ENCODE measurements around the gene PMVK.

Gene PMVK

GRCh38 chr1:154966111-154966510 is 29.6 kb upstream of the PMVK start:
- no peak for DNase-seq

- DNase-seq: no peak
Observed at GRCh38 chr1:154964359-154964758, 27.8 kb upstream of the PMVK start.

- no peak for DNase-seq
Observed at GRCh38 chr1:154963643-154964042, 27.1 kb upstream of the PMVK start.

GRCh38 chr1:154962795-154963330 is 26.3 kb upstream of the PMVK start:
- no peak for DNase-seq

- DNase-seq: peak; percentile 28
Observed at GRCh38 chr1:154962156-154962749, 25.7 kb upstream of the PMVK start.

- peak; percentile 83 for DNase-seq
Observed at GRCh38 chr1:154961207-154962155, 25.0 kb upstream of the PMVK start, which contains the start of gene PYGO2. TSS of gene PYGO2 (minus strand) at chr1:154961782. CDS start at chr1:154961576, 206 bp downstream.

GRCh38 chr1:154960446-154961136 is 24.1 kb upstream of the PMVK start:
- no peak for DNase-seq

GRCh38 chr1:154959426-154959780 is 22.9 kb upstream of the PMVK start:
- DNase-seq: no peak

- no peak for DNase-seq
Observed at GRCh38 chr1:154958681-154959425, 22.3 kb upstream of the PMVK start.

GRCh38 chr1:154958036-154958435 is 21.5 kb upstream of the PMVK start:
- no peak for DNase-seq

GRCh38 chr1:154957091-154957657 is 20.7 kb upstream of the PMVK start:
- peak; percentile 25 for DNase-seq

GRCh38 chr1:154956544-154956941 is 20.0 kb upstream of the PMVK start:
- DNase-seq: peak; percentile 60

GRCh38 chr1:154955718-154956543 is 19.4 kb upstream of the PMVK start, which contains the start of gene PBXIP1:
TSS of gene PBXIP1 (minus strand) at chr1:154956099. CDS start at chr1:154953721, 2,378 bp downstream.
- peak; percentile 95 for DNase-seq

GRCh38 chr1:154955039-154955717 is 18.7 kb upstream of the PMVK start:
- peak; percentile 64 for DNase-seq

- DNase-seq: no peak
Observed at GRCh38 chr1:154954541-154954940, 18.0 kb upstream of the PMVK start.

- DNase-seq: peak; percentile 28
Observed at GRCh38 chr1:154953611-154954038, 17.1 kb upstream of the PMVK start.

- DNase-seq: no peak
Observed at GRCh38 chr1:154952664-154953063, 16.1 kb upstream of the PMVK start.

- no peak for DNase-seq
Observed at GRCh38 chr1:154951901-154952657, 15.6 kb upstream of the PMVK start.

- no peak for DNase-seq
Observed at GRCh38 chr1:154948079-154948478, 11.6 kb upstream of the PMVK start.

Measured in midbrain (tissue), 1 donor.